Liver (tissue), 3 donors: ENCODE results near the gene CD96.

Source experiments
- CTCF ChIP-seq: fragments of 150-350 bp; IDR thresholded peaks from 2 replicates; pipeline ENCODE4 v1.5.1; 2017; ENCODE audit warnings: improper control_type of control experiment, low read depth, low read length; ENCODE audit not compliant: missing input control
- EGR1 ChIP-seq, 2 donors: IDR thresholded peaks; 2 replicates each; pipeline ENCODE4 v1.6.1; 2016 to 2018; ENCODE audit warnings: antibody characterized with exemption in 2 of 2, low read depth in 2 of 2
- JUND ChIP-seq, 2 donors: IDR thresholded peaks; 2 replicates each; pipeline ENCODE4 v1.6.1; 2016; ENCODE audit warnings: antibody characterized with exemption in 2 of 2
- MAX ChIP-seq: IDR thresholded peaks from 2 replicates; pipeline ENCODE4 v1.6.1; 2016; ENCODE audit warnings: antibody characterized with exemption
- RAD21 ChIP-seq, 2 donors: IDR thresholded peaks; 2 replicates each; pipeline ENCODE4 v1.6.1; 2016; ENCODE audit warnings: antibody characterized with exemption in 2 of 2, mild to moderate bottlenecking in 2 of 2
- REST ChIP-seq: IDR thresholded peaks from 2 replicates; pipeline ENCODE4 v1.6.1; 2016; ENCODE audit warnings: antibody characterized with exemption, mild to moderate bottlenecking
- SP1 ChIP-seq: IDR thresholded peaks from 2 replicates; pipeline ENCODE4 v1.6.1; 2018; ENCODE audit warnings: antibody characterized with exemption, mild to moderate bottlenecking
- TAF1 ChIP-seq: conservative IDR thresholded peaks from 2 replicates; pipeline ENCODE4 v1.6.1; 2016; ENCODE audit warnings: antibody characterized with exemption, mild to moderate bottlenecking
- donor health status: healthy.
- donor health status: healthy.

- TF ChIP-seq CTCF, result no peak
- TF ChIP-seq EGR1 (IDR thresholded peaks at IDR 0.05; ENCODE audit: low read depth in 2 of 2), result no peak
- no peak for TF ChIP-seq REST
- TF ChIP-seq MAX, result no peak
- no peak for TF ChIP-seq TAF1
- TF ChIP-seq JUND (IDR thresholded peaks at IDR 0.05), result no peak
- no peak for TF ChIP-seq RAD21 (IDR thresholded peaks at IDR 0.05)
- no peak for TF ChIP-seq SP1
Observed at GRCh38 chr3:111662012-111662411, 120.0 kb downstream of the CD96 start.
